Gastroesophageal sphincter (tissue), 3 donors: Measurements from ENCODE around the gene RPTOR.

Experiments used
- EP300 ChIP-seq: sonication (generic); formaldehyde crosslinking; IDR thresholded peaks from one replicate; pipeline ENCODE4 v1.6.1; 2017; ENCODE audit warnings: antibody characterized with exemption, mild to moderate bottlenecking
- POLR2A ChIP-seq, 2 donors: fragments of 450-650 bp; IDR thresholded peaks; one replicate each; pipeline ENCODE4 v1.6.1; 2017; ENCODE audit warnings: antibody characterized with exemption in 2 of 2, mild to moderate bottlenecking in 2 of 2, moderate library complexity in 1 of 2
- TF ChIP-seq, protein P1 (sequence below), 4 experiments: fragments of 200-600 bp in 2 of 4; fragments of 450-650 bp in 2 of 4; sonication (generic) in 1 of 4; IDR thresholded peaks; one replicate each; pipeline ENCODE4 v1.5.1; 2017 to 2019; ENCODE audit warnings: antibody characterized with exemption in 4 of 4, mild to moderate bottlenecking in 2 of 4, moderate library complexity in 2 of 4

DNA sequence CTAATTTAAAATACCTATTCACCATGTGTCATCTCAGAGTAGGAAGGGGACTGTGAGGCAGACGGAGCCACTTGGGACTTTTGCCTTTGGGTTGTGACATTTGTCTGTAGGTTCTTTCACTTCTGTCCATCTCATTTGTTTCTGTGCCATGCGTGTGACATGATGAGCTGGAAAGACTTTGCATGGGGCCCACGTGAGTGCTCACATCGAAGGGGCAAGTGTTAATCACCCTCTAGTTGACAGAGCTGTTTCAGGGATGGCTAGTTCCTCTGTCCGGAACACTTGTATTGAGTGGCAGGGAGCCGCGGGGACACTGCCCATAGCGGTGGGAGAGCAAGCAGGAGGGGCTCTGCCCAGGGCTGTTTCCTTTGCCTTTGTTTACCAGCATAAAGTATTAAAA, 112.0 kb downstream of the RPTOR start:
- TF ChIP-seq POLR2A (IDR thresholded peaks at IDR 0.05), result no peak
- TF ChIP-seq, protein P1, sequence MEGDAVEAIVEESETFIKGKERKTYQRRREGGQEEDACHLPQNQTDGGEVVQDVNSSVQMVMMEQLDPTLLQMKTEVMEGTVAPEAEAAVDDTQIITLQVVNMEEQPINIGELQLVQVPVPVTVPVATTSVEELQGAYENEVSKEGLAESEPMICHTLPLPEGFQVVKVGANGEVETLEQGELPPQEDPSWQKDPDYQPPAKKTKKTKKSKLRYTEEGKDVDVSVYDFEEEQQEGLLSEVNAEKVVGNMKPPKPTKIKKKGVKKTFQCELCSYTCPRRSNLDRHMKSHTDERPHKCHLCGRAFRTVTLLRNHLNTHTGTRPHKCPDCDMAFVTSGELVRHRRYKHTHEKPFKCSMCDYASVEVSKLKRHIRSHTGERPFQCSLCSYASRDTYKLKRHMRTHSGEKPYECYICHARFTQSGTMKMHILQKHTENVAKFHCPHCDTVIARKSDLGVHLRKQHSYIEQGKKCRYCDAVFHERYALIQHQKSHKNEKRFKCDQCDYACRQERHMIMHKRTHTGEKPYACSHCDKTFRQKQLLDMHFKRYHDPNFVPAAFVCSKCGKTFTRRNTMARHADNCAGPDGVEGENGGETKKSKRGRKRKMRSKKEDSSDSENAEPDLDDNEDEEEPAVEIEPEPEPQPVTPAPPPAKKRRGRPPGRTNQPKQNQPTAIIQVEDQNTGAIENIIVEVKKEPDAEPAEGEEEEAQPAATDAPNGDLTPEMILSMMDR (IDR thresholded peaks at IDR 0.05), result no peak
- TF ChIP-seq EP300, result no peak
